T-helper 2 cell treated with Interferon-gamma antibody and Interleukin-4, amounts not matched to agents 5 μg/mL and 100 μg/mL, for 36 hours (primary cell): ENCODE results near the gene FYTTD1.
"Not testable (repeated sequence)": the region's sequence is repeated elsewhere in the genome, so short reads cannot be mapped to it uniquely, and the experiment has no call there.

Experiments
- DNase-seq: peaks from one replicate; pipeline ENCODE4 v3.0.0; 2021; ENCODE audit warnings: low spot score
- H3K27ac Mint-ChIP-seq: one replicate; pipeline ENCODE4 v1.8.0; 2021; ENCODE audit warnings: mild to moderate bottlenecking, mixed read lengths
- H3K27me3 Mint-ChIP-seq: one replicate; pipeline ENCODE4 v1.8.0; 2021; ENCODE audit warnings: low read depth, mixed read lengths
- H3K36me3 Mint-ChIP-seq: one replicate; pipeline ENCODE4 v1.8.0; 2021; ENCODE audit warnings: low read depth, mixed read lengths
- H3K4me1 Mint-ChIP-seq: one replicate; pipeline ENCODE4 v1.8.0; 2021; ENCODE audit warnings: low read depth, mixed read lengths
- H3K4me3 Mint-ChIP-seq: one replicate; pipeline ENCODE4 v1.8.0; 2022; ENCODE audit warnings: mild to moderate bottlenecking, moderate library complexity, mixed read lengths
- H3K9me3 Mint-ChIP-seq: one replicate; pipeline ENCODE4 v1.8.0; 2021; ENCODE audit warnings: mixed read lengths

The FYTTD1 gene, protein sequence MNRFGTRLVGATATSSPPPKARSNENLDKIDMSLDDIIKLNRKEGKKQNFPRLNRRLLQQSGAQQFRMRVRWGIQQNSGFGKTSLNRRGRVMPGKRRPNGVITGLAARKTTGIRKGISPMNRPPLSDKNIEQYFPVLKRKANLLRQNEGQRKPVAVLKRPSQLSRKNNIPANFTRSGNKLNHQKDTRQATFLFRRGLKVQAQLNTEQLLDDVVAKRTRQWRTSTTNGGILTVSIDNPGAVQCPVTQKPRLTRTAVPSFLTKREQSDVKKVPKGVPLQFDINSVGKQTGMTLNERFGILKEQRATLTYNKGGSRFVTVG

GRCh38 chr3:197749601-197750395 lies at the start of gene FYTTD1:
FYTTD1 (plus strand) TSS chr3:197749883; CDS start chr3:197749972, 89 bp downstream.
- Mint-ChIP-seq H3K27me3 (no peaks in the 10 kb centered on the region), H3K27ac (peak within 1 kb of the TSS; percentile 91), H3K4me3 (peak within 1 kb of the TSS; percentile 94), H3K36me3 (no peaks in the 10 kb centered on the region), H3K9me3 (no peaks in the 10 kb centered on the region), H3K4me1 (peaks cover 27% of the 10 kb centered on the region)
- peak; percentile 90 for DNase-seq

GRCh38 chr3:197700095-197700494 lies 49.6 kb upstream of the FYTTD1 start:
- Mint-ChIP-seq H3K4me1 (peaks cover 2% of the 10 kb centered on the region), H3K4me3 (no peak overlapping the region), H3K27ac (no peak overlapping the region), H3K9me3 (no peaks in the 10 kb centered on the region), H3K27me3 (no peaks in the 10 kb centered on the region), H3K36me3 (peaks cover 55% of the 10 kb centered on the region)
- no peak for DNase-seq

DNA sequence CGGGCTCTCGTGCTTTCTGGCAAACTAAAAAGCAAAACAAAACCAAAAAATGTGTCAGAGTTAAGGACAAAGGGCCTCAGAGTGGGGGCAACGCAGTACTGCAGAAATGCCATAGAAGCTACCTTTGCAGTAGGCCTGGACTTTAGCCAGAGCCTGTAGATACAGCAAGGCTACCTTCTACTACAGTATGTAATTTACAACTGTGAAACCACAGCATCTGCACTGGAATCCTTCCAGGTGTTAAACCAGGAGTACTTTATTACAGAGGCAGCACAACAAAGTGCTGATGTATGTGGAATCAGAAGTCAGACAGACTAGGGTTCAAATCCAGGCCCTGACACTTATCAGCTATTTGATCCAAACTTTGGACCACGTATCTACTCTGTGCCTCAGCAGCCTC lies 47.8 kb upstream of the FYTTD1 start:
- H3K4me1 Mint-ChIP-seq = no peaks in the 10 kb centered on the region
- peaks cover 46% of the 10 kb centered on the region for H3K36me3 Mint-ChIP-seq
- H3K9me3 Mint-ChIP-seq = no peaks in the 10 kb centered on the region
- H3K27ac Mint-ChIP-seq = peak overlapping the region; percentile 34
- no peak for DNase-seq
- no peak overlapping the region for H3K4me3 Mint-ChIP-seq
- H3K27me3 Mint-ChIP-seq = no peaks in the 10 kb centered on the region

DNA sequence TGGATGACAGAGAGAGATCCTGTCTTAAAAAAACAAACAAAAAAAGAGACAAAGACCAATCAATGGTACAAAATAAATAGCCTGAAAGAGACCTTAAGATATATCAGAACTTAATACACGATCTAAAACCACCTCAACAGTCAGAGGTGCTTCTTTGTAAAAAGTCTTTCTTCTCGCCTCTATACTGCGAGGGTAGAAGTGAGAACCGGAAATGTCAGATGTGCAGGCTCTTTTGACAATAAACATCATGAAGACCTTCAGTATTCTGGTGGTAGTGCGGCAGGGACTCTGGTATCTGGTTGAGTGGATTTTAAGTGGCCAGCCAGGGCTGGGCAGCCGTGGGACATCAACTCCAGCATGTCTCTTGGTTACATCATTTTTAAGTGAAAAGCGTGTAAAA lies 43.0 kb upstream of the FYTTD1 start:
- H3K4me1 Mint-ChIP-seq = peaks cover 3% of the 10 kb centered on the region
- no peaks in the 10 kb centered on the region for H3K27me3 Mint-ChIP-seq
- peaks cover 19% of the 10 kb centered on the region for H3K36me3 Mint-ChIP-seq
- no peak overlapping the region for H3K4me3 Mint-ChIP-seq
- DNase-seq = no peak
- H3K9me3 Mint-ChIP-seq = no peaks in the 10 kb centered on the region
- no peak overlapping the region for H3K27ac Mint-ChIP-seq

- Mint-ChIP-seq H3K9me3 (no peaks in the 10 kb centered on the region), H3K27me3 (no peaks in the 10 kb centered on the region), H3K4me1 (peaks cover 19% of the 10 kb centered on the region), H3K4me3 (no peak overlapping the region), H3K36me3 (peaks cover 19% of the 10 kb centered on the region), H3K27ac (no peak overlapping the region)
- no peak for DNase-seq
These were observed 40.5 kb upstream of the FYTTD1 start for GRCh38 chr3:197709135-197709534.

DNA sequence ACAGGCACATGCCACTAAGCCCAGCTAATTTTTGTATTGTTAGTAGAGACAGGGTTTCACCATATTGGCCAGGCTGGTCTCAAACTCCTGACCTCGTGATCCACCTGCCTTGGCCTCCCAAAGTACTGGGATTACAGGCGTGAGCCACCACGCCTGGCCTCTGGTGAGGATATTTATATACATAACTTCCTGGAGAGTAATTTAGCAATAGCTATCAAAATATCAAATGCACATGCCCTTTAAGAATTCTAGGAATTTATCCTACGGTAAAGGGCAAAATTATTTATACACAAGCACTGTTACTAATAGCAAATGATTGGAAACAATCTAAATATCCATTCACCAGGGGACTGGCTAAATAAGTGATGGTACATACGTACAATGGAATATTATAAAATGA lies 38.7 kb upstream of the FYTTD1 start:
- DNase-seq, H3K9me3 Mint-ChIP-seq, H3K27me3 Mint-ChIP-seq, H3K4me3 Mint-ChIP-seq: not testable (repeated sequence)
- Mint-ChIP-seq H3K36me3 (peaks cover 22% of the 10 kb centered on the region), H3K4me1 (peaks cover 19% of the 10 kb centered on the region), H3K27ac (peak overlapping the region; percentile 75)

GRCh38 chr3:197711973-197712707 lies 37.5 kb upstream of the FYTTD1 start:
- peak; percentile 88 for DNase-seq
- H3K27ac Mint-ChIP-seq = peak overlapping the region; percentile 98
- peaks cover 23% of the 10 kb centered on the region for H3K4me1 Mint-ChIP-seq
- H3K4me3 Mint-ChIP-seq = peak overlapping the region; percentile 81
- no peaks in the 10 kb centered on the region for H3K27me3 Mint-ChIP-seq
- no peaks in the 10 kb centered on the region for H3K9me3 Mint-ChIP-seq
- H3K36me3 Mint-ChIP-seq = peaks cover 26% of the 10 kb centered on the region

DNA sequence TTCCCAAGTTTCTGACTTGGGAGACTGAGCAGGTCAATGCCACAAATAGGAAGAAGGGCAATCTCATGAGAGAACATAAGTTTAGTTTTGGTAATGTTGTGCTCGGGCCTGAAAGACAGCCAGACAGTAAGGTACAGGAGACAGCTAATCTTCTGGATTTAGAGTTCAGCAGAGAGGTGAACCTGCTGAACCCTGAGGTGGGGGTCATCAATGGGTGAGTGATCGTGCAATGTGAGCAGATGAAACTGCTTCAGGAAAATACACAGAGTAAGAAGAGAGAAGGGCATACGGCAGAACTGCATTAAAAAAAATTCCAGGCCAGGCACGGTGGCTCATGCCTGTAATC lies 36.2 kb upstream of the FYTTD1 start:
- Mint-ChIP-seq H3K4me1 (peaks cover 23% of the 10 kb centered on the region), H3K27me3 (no peaks in the 10 kb centered on the region), H3K9me3 (no peaks in the 10 kb centered on the region), H3K27ac (peak overlapping the region; percentile 98), H3K4me3 (peak overlapping the region; percentile 81), H3K36me3 (peaks cover 26% of the 10 kb centered on the region)
- no peak for DNase-seq

DNA sequence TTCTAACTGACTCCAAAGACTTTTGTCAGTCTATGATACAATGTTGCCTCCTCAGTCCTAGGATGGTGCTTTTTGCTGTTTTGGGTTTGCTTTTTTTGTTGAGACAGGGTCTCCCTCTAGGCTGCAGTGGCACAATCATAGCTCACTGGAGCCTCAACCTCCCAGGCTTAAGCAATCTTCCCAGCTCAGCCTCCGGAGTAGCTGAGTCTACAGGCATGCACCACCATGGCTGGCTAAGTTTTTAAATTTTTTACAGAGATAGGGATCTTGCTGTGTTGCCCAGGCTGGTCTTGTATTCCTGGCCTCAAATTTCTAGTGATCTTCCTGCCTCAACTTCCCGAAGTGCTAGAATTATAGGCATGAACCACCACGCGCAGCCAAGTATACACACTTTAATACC lies 35.4 kb upstream of the FYTTD1 start:
- Mint-ChIP-seq H3K27me3 (no peaks in the 10 kb centered on the region), H3K9me3 (no peaks in the 10 kb centered on the region), H3K27ac (peak overlapping the region; percentile 45), H3K4me3 (no peak overlapping the region), H3K36me3 (peaks cover 23% of the 10 kb centered on the region), H3K4me1 (peaks cover 23% of the 10 kb centered on the region)
- no peak for DNase-seq

GRCh38 chr3:197718891-197719290 lies 30.8 kb upstream of the FYTTD1 start:
- Mint-ChIP-seq H3K36me3 (peaks cover 27% of the 10 kb centered on the region), H3K27ac (no peak overlapping the region)
- no peak for DNase-seq

DNA sequence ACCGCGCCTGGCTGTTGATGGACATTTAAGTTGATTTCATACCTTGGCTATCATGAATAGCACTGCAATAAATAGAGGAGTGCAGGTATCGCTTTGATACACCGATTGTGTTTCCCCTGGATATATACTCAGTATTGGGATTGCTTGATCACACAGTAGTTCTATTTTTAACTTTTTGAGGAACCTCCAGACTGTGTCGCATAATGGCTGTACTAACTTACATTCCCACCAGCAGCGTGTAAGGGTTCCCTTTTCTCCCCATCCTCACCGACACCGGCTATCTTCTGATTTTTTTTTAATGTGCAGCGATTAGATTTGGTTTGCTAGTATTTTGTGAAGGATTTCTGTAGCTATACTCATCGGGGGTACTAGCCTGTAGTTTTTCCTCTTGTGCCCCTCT lies 29.0 kb upstream of the FYTTD1 start:
- Mint-ChIP-seq H3K9me3 (peaks cover 12% of the 10 kb centered on the region), H3K36me3 (peaks cover 27% of the 10 kb centered on the region), H3K4me3 (no peak overlapping the region), H3K27me3 (no peaks in the 10 kb centered on the region), H3K4me1 (peaks cover 3% of the 10 kb centered on the region), H3K27ac (no peak overlapping the region)
- no peak for DNase-seq

More at GRCh38 chr3:197718891-197719290, 30.8 kb upstream of the FYTTD1 start:
- H3K4me3 Mint-ChIP-seq = no peak overlapping the region
- H3K4me1 Mint-ChIP-seq = peaks cover 3% of the 10 kb centered on the region
- peaks cover 12% of the 10 kb centered on the region for H3K9me3 Mint-ChIP-seq
- H3K27me3 Mint-ChIP-seq = no peaks in the 10 kb centered on the region

DNA sequence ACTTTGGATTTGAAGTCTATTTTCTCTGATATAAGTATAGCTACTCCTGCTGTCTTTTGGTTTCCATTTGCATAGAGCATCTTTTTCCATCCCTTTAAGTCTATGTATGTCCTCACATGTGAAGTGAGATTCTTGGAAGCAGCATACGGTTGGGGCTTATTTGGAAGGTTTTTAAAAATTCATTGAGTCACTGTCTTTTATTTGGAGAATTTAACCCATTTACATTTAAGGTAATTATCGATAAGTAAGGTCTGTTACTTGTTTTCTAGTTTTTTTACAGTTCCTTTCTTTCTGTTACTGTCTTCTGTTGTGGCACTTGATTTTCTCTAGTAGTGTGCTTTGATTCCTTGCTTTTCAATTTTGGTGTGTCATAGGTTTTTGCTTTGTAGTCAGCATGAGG lies 26.9 kb upstream of the FYTTD1 start:
- no peak for DNase-seq
- Mint-ChIP-seq H3K4me1 (no peaks in the 10 kb centered on the region), H3K27me3 (no peaks in the 10 kb centered on the region), H3K36me3 (peaks cover 23% of the 10 kb centered on the region), H3K27ac (no peak overlapping the region), H3K9me3 (peaks cover 12% of the 10 kb centered on the region), H3K4me3 (no peak overlapping the region)

DNA sequence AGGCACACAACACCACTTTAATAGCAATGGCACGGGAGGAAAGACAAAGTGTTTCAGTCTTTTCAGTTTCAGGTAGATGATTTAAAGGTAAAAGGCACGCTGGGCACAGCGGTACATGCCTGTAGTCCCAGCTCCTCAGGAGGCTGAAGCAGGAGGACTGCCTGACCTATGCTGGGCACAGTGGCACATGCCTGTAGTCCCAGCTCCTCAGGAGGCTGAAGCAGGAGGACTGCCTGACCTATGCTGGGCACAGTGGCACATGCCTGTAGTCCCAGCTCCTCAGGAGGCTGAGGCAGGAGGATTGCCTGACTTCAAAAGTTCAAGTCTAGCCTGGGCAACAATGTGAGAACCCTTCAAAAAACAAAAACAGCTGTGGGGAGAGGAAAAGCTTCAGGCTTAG lies 21.8 kb upstream of the FYTTD1 start:
- DNase-seq = not testable (repeated sequence)
- Mint-ChIP-seq H3K36me3 (peaks cover 13% of the 10 kb centered on the region), H3K4me1 (peaks cover 13% of the 10 kb centered on the region)

DNA sequence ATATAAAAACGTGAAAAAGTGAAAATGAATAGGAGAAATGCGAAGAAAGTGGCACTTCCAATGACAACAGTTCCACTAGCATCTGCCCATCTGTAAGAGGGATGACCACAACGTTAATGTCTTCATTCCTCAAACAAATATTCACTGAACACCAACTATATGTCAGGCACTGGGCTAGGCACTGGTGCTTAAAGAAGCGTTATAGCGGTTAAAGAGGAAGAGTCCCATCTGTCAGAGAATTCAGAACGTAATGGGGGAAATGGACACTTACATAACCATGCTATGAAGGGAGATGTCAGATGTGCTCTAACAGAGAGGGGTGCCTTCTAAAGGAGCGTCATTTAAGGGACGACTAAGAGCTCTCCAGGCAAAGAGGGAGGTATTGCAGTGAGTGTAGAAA lies 21.2 kb upstream of the FYTTD1 start:
- H3K9me3 Mint-ChIP-seq = no peaks in the 10 kb centered on the region
- H3K4me3 Mint-ChIP-seq = no peak overlapping the region
- no peak for DNase-seq
- no peak overlapping the region for H3K27ac Mint-ChIP-seq
- H3K36me3 Mint-ChIP-seq = peaks cover 15% of the 10 kb centered on the region
- H3K27me3 Mint-ChIP-seq = no peaks in the 10 kb centered on the region
- peaks cover 13% of the 10 kb centered on the region for H3K4me1 Mint-ChIP-seq

More for the DNA sequence above, 21.8 kb upstream of the FYTTD1 start:
- H3K27me3 Mint-ChIP-seq, H3K9me3 Mint-ChIP-seq, H3K4me3 Mint-ChIP-seq, H3K27ac Mint-ChIP-seq: not testable (repeated sequence)
